OCI-LY7 (cell line): Measurements from ENCODE around the gene RAD54L2.

Experiments used
- CTCF ChIP-seq: fragments of 200-600 bp; sonication (generic); conservative IDR thresholded peaks from 2 replicates; pipeline ENCODE4 v1.5.1; 2014; ENCODE audit warnings: mild to moderate bottlenecking, antibody characterized with exemption, low read length, moderate library complexity, mixed read lengths
- EZH2phosphoT487 ChIP-seq: fragments of 200-600 bp; sonication (generic); IDR thresholded peaks from 2 replicates; pipeline ENCODE4 v1.6.1; 2018; ENCODE audit warnings: low read depth, borderline replicate concordance, mild to moderate bottlenecking, mixed run types, antibody characterized with exemption, low read length, moderate library complexity, mixed read lengths

GRCh38 chr3:51578238-51578637 lies 39.7 kb downstream of the RAD54L2 start:
- TF ChIP-seq CTCF (no peak), EZH2phosphoT487 (no peak)
